GM10266 (cell line): ENCODE data around the gene ACER2.
"Not testable (repeated sequence)": the region's sequence is repeated elsewhere in the genome, so short reads cannot be mapped to it uniquely, and the experiment has no call there.

ENCODE experiments used
- DNase-seq: peaks from one replicate; pipeline ENCODE4 v3.0.0; 2012; ENCODE audit errors: extremely low spot score
- TF ChIP-seq, protein P1 (sequence below): IDR thresholded peaks from 2 replicates; pipeline ENCODE4 v1.5.1; 2012; ENCODE audit warnings: mild to moderate bottlenecking, low read depth; ENCODE audit not compliant: control insufficient read depth, insufficient read depth; ENCODE audit errors: missing control alignments

The ACER2 gene

DNA sequence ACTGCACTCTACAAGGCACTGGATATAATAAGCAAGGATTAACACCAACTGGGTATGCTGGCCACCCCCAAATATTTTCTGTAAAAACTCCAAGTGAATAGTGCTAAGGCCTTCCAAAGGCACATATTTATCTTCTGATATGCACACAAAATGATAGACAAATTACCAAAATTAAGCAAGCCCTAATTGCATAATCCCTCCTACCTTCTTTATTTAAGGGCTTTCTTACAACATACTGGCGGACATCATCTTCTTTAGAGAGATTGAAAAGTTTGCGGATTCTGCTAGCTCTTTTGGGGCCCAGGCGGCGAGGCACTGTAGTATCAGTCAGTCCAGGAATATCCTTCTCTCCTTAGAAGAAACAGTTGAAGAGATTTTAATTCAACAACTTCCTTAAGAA is 30.6 kb upstream of the ACER2 start:
- no peak for DNase-seq
- TF ChIP-seq, protein P1, sequence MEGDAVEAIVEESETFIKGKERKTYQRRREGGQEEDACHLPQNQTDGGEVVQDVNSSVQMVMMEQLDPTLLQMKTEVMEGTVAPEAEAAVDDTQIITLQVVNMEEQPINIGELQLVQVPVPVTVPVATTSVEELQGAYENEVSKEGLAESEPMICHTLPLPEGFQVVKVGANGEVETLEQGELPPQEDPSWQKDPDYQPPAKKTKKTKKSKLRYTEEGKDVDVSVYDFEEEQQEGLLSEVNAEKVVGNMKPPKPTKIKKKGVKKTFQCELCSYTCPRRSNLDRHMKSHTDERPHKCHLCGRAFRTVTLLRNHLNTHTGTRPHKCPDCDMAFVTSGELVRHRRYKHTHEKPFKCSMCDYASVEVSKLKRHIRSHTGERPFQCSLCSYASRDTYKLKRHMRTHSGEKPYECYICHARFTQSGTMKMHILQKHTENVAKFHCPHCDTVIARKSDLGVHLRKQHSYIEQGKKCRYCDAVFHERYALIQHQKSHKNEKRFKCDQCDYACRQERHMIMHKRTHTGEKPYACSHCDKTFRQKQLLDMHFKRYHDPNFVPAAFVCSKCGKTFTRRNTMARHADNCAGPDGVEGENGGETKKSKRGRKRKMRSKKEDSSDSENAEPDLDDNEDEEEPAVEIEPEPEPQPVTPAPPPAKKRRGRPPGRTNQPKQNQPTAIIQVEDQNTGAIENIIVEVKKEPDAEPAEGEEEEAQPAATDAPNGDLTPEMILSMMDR = no peak

DNA sequence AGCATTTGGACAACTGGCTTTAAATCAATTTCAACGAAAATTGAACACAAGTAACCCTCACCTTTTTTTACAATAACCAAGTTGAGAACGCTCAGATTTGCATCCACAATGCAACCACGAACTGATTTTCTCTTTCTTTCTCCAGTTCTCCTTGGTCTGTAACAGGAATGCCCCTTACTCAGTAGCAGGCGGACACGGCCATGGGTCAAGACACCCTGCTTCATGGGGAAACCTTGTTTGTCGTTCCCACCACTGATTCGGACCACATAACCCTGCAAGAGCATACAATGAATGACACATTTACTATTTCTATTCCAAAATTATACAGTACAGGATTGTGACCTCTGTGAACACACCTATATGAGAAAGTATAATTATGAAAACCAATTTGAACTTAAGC is 30.2 kb upstream of the ACER2 start:
- DNase-seq = no peak
- TF ChIP-seq, protein P1 = no peak

DNA sequence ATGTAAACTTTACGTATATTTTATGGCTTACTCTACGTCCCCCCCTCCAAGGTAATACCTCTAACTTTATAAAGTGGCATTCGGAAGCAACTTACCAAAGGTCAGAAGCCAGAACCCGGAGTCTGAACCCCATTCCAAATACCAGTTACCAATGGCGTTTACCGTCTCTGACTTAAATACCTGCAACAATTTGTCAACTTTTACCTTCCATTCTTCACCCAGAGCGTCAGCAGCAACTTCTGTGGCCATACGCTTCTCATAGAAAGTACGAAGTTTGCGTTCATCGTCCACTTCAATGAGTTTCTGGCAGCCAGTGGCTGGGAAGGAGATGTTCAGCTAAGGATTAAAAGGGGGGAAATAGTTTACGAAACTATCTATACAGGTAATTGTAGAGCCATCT is 29.5 kb upstream of the ACER2 start:
- no peak for DNase-seq
- TF ChIP-seq, protein P1 = no peak

DNA sequence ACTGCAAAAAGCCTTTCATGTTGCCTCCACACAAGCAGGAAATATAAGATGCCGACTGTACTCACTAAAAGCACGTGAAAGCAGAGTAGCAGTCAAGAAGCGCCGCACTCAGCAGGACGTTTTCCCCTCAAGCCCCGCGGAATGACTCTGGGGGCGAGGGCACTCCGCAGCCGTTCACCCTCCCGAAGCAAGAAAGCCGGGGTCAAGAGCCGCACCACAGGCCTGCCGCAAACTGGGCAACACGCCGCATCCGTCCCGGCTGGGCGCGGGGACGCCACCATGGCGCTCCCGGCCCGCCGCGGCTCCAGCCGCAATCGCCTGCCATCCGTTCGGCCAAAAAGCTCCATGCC is 29.1 kb upstream of the ACER2 start:
- DNase-seq = no peak
- TF ChIP-seq, protein P1 = no peak

DNA sequence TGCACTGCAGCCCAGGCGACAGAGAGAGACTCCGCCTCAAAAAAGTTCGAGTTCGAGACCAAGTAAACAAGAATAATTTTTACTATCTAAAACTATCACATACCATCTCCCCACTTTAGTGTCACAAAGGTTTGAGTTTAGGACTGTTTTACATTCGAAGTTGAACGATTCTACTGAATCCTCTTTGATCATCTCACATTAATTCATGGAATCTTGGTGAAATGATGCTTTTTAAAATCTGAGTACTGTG is 28.1 kb upstream of the ACER2 start:
- DNase-seq = no peak
- TF ChIP-seq, protein P1 = no peak

DNA sequence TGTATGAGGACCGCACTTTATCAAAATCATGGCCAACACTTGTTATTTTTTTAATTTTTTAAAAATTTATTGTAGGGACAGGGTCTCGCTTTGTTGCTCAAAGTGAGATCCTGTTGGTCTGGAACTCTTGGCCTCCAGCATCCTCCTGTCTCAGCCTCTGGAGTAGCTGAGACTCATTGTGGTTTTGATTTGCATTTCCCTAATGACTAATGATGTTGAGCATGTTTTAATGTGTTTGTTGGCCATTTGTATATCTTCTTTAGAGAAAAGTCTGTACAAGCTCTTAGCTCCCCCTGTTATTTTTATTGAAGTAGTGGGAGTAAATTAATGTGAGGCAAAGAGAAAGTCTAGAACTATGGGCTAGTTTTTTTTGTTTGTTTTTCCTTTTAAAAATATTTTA is 27.2 kb upstream of the ACER2 start:
- TF ChIP-seq, protein P1 = no peak
- no peak for DNase-seq

DNA sequence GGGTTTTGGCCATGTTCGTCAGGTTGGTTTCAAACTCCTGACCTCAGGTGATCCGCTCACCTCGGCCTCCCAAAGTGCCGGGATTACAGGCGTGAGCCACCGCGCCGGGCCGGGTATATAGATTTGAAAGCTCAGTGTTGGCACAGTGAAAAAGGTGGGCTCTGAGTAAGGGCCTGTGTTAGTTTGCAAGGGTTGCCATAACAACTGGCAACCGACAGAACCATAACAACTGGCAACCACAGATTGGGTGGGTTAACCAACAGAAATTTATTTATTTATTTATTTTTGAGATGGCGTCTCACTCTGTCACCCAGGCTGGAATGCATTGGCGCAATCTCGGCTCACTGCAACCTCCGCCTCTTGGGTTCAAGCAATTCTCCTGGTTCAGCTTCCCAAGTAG is 23.6 kb upstream of the ACER2 start:
- not testable (repeated sequence) for DNase-seq

DNA sequence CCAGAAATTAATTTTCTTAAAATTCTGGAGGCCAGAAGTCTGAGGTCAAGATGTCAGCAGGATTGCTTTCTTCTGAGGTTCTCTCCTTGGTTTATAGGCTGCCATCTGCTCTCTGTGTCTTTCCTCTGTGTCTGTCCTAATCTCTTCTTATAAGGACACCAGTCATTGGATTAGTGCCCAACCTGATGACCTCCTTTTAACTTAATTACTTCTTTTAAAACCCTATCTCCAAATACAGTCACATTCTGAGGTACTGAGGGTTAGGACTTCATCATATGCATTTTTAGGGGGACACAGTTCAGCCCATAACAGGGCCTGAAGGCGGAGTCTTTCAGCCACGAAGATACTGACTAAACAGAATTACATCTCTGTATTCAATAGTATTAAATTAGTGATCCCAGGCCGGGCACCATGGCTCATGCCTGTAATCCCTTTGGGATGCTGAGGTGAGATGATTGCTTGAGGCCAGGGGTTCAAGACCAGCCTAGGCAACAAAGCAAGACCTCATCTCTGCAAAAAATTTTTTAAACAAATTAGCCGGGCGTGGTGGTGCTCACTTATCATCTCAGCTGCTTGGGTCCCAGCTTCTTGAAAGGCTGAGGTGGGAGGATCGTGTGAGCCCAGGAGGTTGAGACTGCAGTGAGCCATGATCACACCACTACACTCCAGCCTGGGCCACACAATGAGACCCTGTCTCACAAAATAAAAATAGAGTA is 22.9 kb upstream of the ACER2 start:
- no peak for DNase-seq
- TF ChIP-seq, protein P1 = no peak
